Subcutaneous abdominal adipose tissue (tissue), 5 donors: ENCODE results near the gene ZNF444.
A peak's percentile ranks its signal among the peaks of the same experiment; 100 is the strongest.

Experiments used
- H3K27ac ChIP-seq: one replicate; pipeline ENCODE4 v1.7.0; 2013; ENCODE audit warnings: low read depth, mild to moderate bottlenecking, inconsistent platforms, low read length, moderate library complexity
- H3K27me3 ChIP-seq, 5 donors: one replicate each; pipeline ENCODE4 v1.7.0; 2013; ENCODE audit warnings: low read length in 5 of 5, inconsistent platforms in 1 of 5; ENCODE audit not compliant: control insufficient read depth in 5 of 5, insufficient read depth in 4 of 5
- H3K36me3 ChIP-seq, 5 donors: one replicate each; pipeline ENCODE4 v1.7.0; 2013; ENCODE audit warnings: low read length in 5 of 5; ENCODE audit not compliant: control insufficient read depth in 5 of 5, insufficient read depth in 5 of 5
- H3K4me1 ChIP-seq, 5 donors: one replicate each; pipeline ENCODE4 v1.7.0; 2013; ENCODE audit warnings: low read length in 5 of 5, mild to moderate bottlenecking in 3 of 5, moderate library complexity in 1 of 5; ENCODE audit not compliant: control insufficient read depth in 5 of 5, insufficient read depth in 5 of 5
- H3K4me3 ChIP-seq, 5 donors: one replicate each; pipeline ENCODE4 v1.7.0; 2013; ENCODE audit warnings: low read length in 5 of 5, low read depth in 1 of 5
- H3K9ac ChIP-seq, 5 donors: one replicate each; pipeline ENCODE4 v1.7.0; 2013; ENCODE audit warnings: low read length in 5 of 5, mild to moderate bottlenecking in 4 of 5, moderate library complexity in 3 of 5
- H3K9me3 ChIP-seq, 5 donors: one replicate each; pipeline ENCODE4 v1.7.0; 2013; ENCODE audit warnings: low read length in 5 of 5; ENCODE audit not compliant: control insufficient read depth in 5 of 5
- donor health status: healthy.
- donor health status: healthy.
- donor health status: healthy.
- donor health status: healthy.
- donor health status: healthy.

ZNF444 gene

GRCh38 chr19:56150358-56150757, 9.3 kb downstream of the ZNF444 start:
- H3K27ac ChIP-seq, result no peak overlapping the region
- peaks cover 0 to 37% (median 33%) of the 10 kb centered on the region in 5 donors for H3K36me3 ChIP-seq
- peaks cover 0 to 2% (median 0%) of the 10 kb centered on the region in 5 donors for H3K4me1 ChIP-seq

GRCh38 chr19:56152644-56153043, 11.6 kb downstream of the ZNF444 start:
- Histone ChIP-seq H3K4me3 (no peak overlapping the region), H3K27me3 (no peaks in the 10 kb centered on the region), H3K27ac (no peak overlapping the region), H3K36me3 (peaks cover 0 to 37% (median 31%) of the 10 kb centered on the region in 5 donors), H3K9me3 (no peaks in the 10 kb centered on the region), H3K9ac (no peak overlapping the region), H3K4me1 (peaks cover 0 to 19% (median 4%) of the 10 kb centered on the region in 5 donors)

More at GRCh38 chr19:56150358-56150757, 9.3 kb downstream of the ZNF444 start:
- Histone ChIP-seq H3K9me3 (no peaks in the 10 kb centered on the region), H3K9ac (no peak overlapping the region), H3K4me3 (no peak overlapping the region), H3K27me3 (no peaks in the 10 kb centered on the region)

GRCh38 chr19:56153507-56153906, 12.4 kb downstream of the ZNF444 start:
- Histone ChIP-seq H3K36me3 (peaks cover 0 to 31% (median 28%) of the 10 kb centered on the region in 5 donors), H3K27ac (no peak overlapping the region)

GRCh38 chr19:56155124-56155687, 14.1 kb downstream of the ZNF444 start:
- peaks cover 0 to 19% (median 4%) of the 10 kb centered on the region in 5 donors for H3K4me1 ChIP-seq

More at GRCh38 chr19:56153507-56153906, 12.4 kb downstream of the ZNF444 start:
- no peak overlapping the region for H3K9ac ChIP-seq
- H3K9me3 ChIP-seq, result no peaks in the 10 kb centered on the region
- H3K4me1 ChIP-seq, result peaks cover 0 to 19% (median 4%) of the 10 kb centered on the region in 5 donors
- H3K27me3 ChIP-seq, result no peaks in the 10 kb centered on the region
- H3K4me3 ChIP-seq, result no peak overlapping the region

GRCh38 chr19:56156768-56157167, 15.7 kb downstream of the ZNF444 start:
- peaks cover 0 to 49% (median 46%) of the 10 kb centered on the region in 5 donors for H3K36me3 ChIP-seq
- no peaks in the 10 kb centered on the region for H3K27me3 ChIP-seq
- no peak overlapping the region for H3K4me3 ChIP-seq
- H3K9ac ChIP-seq, result peak overlapping the region in 4 of 5 donors; percentile 14 to 42 (median 30)
- H3K9me3 ChIP-seq, result no peaks in the 10 kb centered on the region
- H3K4me1 ChIP-seq, result peaks cover 0 to 19% (median 4%) of the 10 kb centered on the region in 5 donors
- H3K27ac ChIP-seq, result no peak overlapping the region

More at GRCh38 chr19:56155124-56155687, 14.1 kb downstream of the ZNF444 start:
- H3K36me3 ChIP-seq, result peaks cover 0 to 40% (median 36%) of the 10 kb centered on the region in 5 donors
- no peaks in the 10 kb centered on the region for H3K27me3 ChIP-seq
- no peaks in the 10 kb centered on the region for H3K9me3 ChIP-seq
- no peak overlapping the region for H3K4me3 ChIP-seq
- H3K9ac ChIP-seq, result no peak overlapping the region
- H3K27ac ChIP-seq, result no peak overlapping the region

GRCh38 chr19:56158170-56158757, 17.2 kb downstream of the ZNF444 start:
- H3K9me3 ChIP-seq, result no peaks in the 10 kb centered on the region
- H3K4me1 ChIP-seq, result peaks cover 0 to 18% (median 4%) of the 10 kb centered on the region in 5 donors
- H3K27me3 ChIP-seq, result no peaks in the 10 kb centered on the region

GRCh38 chr19:56159009-56159559, 18.0 kb downstream of the ZNF444 start:
- no peak overlapping the region for H3K9ac ChIP-seq
- H3K27me3 ChIP-seq, result no peaks in the 10 kb centered on the region
- no peaks in the 10 kb centered on the region for H3K9me3 ChIP-seq
- H3K36me3 ChIP-seq, result peaks cover 0 to 47% (median 44%) of the 10 kb centered on the region in 5 donors
- peaks cover 0 to 17% (median 4%) of the 10 kb centered on the region in 5 donors for H3K4me1 ChIP-seq
- no peak overlapping the region for H3K4me3 ChIP-seq
- H3K27ac ChIP-seq, result no peak overlapping the region

More at GRCh38 chr19:56158170-56158757, 17.2 kb downstream of the ZNF444 start:
- Histone ChIP-seq H3K27ac (no peak overlapping the region), H3K4me3 (no peak overlapping the region), H3K36me3 (peaks cover 0 to 49% (median 46%) of the 10 kb centered on the region in 5 donors), H3K9ac (no peak overlapping the region)

GRCh38 chr19:56159622-56160271, 18.7 kb downstream of the ZNF444 start:
- Histone ChIP-seq H3K36me3 (peaks cover 0 to 47% (median 41%) of the 10 kb centered on the region in 5 donors), H3K9me3 (no peaks in the 10 kb centered on the region), H3K27ac (no peak overlapping the region), H3K27me3 (no peaks in the 10 kb centered on the region), H3K4me3 (no peak overlapping the region), H3K9ac (no peak overlapping the region), H3K4me1 (peaks cover 0 to 17% (median 4%) of the 10 kb centered on the region in 5 donors)

- H3K9ac ChIP-seq, result no peak overlapping the region
- H3K4me1 ChIP-seq, result peaks cover 0 to 10% (median under 1%) of the 10 kb centered on the region in 5 donors
- H3K4me3 ChIP-seq, result no peak overlapping the region
- H3K27me3 ChIP-seq, result no peaks in the 10 kb centered on the region
- H3K9me3 ChIP-seq, result no peaks in the 10 kb centered on the region
- H3K36me3 ChIP-seq, result peaks cover 0 to 36% (median 29%) of the 10 kb centered on the region in 5 donors
- no peak overlapping the region for H3K27ac ChIP-seq
Observed at GRCh38 chr19:56161534-56161933, 20.4 kb downstream of the ZNF444 start.
